ENCODE measurements around the gene EYS.

The EYS gene

DNA sequence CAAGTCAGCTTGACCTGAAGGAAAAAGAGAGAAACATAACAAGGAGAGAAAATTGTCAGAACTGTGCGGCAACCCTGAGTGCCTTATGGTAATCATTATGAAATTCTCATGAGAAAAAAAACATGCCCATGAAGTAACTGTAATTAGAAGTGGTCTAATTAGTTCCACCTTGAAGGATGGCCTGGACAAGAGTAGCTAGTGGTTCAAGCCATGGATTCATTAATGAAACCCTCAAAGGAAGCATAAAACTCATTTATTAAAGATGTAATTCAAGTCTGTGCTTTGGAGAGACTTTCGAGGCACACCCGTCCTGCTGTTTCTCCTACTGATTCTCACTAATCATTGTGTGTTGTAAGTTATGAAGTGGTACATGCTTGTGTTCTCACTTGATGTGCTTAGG is 1911.2 kb downstream of the EYS start:
- no peak for TF ChIP-seq GATA3 (IDR thresholded peaks at IDR 0.05; ENCODE audit: low read depth, low read length)
- no peak for TF ChIP-seq GATA2 (IDR thresholded peaks at IDR 0.05; ENCODE audit: low read depth, low read length)

DNA sequence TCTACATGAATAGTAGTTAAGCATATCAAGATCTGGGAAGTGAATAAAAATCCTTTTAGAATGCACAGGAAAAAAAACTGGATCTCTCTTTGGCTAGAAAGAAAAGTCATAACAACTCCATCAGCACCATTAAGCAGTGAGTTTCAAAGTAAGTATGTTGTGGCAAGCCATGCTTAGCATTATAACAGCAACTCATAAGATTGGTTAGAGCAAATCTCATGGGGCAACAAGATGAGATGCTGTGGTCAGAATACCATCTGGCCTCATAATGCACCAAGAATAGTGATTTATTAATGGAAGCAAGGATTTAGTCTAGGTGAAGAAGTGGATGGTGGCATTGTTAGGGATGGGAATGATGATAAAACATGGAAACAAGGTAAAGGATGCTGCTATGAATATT is 1912.0 kb downstream of the EYS start:
- no peak for TF ChIP-seq GATA2 (IDR thresholded peaks at IDR 0.05; ENCODE audit: low read depth, low read length)
- TF ChIP-seq GATA3 (IDR thresholded peaks at IDR 0.05; ENCODE audit: low read depth, low read length) = no peak

DNA sequence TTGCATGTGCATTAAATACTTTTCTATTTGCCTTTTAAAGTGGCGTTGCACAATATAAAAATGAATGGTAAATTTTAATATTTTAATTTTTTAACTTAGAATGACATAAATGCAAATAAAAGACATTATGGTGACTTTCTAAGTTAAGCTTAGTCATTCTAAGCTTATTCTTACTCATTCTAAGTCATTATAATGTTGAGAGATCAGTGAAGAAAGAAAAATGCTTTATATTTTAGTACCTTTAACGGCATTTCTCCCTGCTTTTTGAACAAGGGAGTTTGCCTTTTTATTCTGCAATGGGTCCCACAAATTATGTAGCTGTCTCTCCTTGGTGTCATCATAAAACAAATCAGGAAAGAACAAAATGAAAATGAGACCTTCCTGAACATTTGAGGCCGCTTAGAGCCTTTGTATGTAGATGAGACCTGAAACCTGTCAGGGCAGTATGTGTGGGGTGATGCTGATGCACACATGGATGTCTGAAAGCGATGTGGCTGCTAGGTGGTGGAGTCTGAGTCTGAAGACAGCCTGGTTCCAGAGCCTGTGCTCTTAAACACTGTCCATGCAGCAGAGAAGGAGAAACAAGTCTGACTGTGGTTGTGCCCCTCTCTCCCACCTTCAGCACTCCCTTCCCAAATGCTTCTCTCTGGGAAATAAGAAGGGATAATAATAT is 1913.4 kb downstream of the EYS start:
- TF ChIP-seq GATA3 (IDR thresholded peaks at IDR 0.05; ENCODE audit: low read depth, low read length) (no peak), GATA2 (IDR thresholded peaks at IDR 0.05; ENCODE audit: low read depth, low read length) (no peak)

DNA sequence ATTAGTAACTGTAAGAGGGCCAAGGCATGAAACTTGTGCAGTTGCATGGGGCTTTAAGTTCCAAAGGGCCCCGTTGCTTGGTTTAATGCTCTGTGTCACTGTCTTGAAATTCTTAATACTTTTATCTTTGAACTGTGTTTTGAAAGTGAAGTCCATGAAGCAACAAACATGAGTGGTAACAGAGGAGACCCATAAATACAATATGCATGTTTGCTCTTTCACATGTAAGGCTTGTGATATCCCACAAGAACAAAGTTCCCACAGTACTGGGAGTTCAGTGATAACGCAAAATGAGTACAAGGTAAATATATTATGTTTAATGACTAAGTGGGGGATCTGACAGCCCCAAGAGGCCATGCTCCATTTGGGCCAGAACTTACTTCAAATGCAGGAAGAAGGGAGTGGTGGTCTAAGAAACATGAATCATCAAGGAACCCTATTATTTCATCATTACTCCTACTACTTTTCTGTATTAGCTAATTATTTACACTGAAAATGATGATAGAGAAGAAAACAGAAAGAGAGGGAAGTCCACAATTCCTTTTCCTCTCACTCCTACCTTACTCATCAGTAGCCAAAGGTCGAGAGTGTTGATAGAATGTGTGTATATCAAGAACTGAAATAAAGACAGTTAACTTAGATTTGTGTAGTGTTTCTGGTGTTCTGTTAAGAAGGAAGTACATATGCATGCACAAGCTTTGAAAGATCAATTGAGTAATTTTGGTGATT is 1914.1 kb downstream of the EYS start:
- TF ChIP-seq GATA2 (IDR thresholded peaks at IDR 0.05; ENCODE audit: low read depth, low read length) (no peak), GATA3 (IDR thresholded peaks at IDR 0.05; ENCODE audit: low read depth, low read length) (no peak)

DNA sequence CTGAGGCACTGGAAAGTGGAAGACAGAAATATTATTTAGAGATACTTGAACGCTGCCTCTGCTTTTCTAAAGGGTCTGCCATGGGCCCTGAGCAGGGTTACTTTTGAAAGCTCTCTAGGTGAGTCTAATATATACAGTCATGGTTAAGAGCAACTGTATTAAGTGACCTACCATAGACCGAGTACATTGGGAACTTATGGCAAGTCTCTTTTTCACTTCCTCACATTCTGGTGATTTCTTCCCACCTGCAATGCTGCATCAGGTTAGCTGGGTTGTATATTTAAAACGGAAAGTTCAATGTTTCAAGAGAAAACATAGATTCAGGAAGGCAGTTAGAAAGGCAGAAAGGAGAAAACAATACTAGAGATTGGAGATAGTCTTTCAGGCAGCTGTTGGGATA is 1916.7 kb downstream of the EYS start:
- TF ChIP-seq GATA3 (IDR thresholded peaks at IDR 0.05; ENCODE audit: low read depth, low read length) (no peak), GATA2 (IDR thresholded peaks at IDR 0.05; ENCODE audit: low read depth, low read length) (no peak)

DNA sequence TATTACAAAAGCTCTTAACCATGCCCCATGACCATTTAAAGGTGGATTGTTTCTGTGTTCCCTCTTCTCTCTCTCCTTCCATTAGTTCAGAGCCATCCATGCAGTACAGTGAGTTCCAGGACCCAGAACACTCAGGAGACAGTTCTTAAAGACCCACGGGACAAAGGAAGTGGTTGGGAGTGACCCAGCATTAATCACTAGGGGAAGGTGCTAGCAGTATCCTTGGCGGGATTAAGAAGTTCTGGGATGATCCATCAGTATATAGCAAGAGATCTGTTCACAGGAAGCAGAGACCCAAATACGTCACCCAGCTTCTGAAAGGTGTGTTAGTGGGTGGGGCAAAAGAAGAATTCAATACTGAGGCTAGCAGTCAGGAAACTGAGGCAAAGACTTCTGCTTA is 1917.3 kb downstream of the EYS start:
- TF ChIP-seq GATA3 (IDR thresholded peaks at IDR 0.05; ENCODE audit: low read depth, low read length) = no peak
- TF ChIP-seq GATA2 (IDR thresholded peaks at IDR 0.05; ENCODE audit: low read depth, low read length) = no peak

DNA sequence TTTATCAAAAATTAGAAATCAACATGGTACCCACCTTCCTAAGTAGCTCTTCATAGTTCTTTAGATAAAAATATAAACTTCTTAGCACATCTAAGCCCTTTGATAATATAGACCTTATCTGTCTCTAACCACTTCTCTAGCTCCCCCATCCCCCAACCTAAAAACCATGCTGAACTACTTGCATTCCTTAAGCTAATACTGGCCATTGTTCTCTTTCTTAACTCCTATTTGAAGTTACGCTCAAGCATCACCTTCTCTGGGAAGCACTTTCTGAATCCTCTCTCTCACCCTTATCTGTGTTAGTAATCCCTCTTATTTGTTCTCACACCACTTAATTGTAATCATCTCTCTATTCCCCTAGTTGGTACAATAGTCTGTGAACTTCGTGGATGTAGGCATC is 1918.5 kb downstream of the EYS start:
- TF ChIP-seq GATA2 (IDR thresholded peaks at IDR 0.05; ENCODE audit: low read depth, low read length) (no peak), GATA3 (IDR thresholded peaks at IDR 0.05; ENCODE audit: low read depth, low read length) (no peak)

DNA sequence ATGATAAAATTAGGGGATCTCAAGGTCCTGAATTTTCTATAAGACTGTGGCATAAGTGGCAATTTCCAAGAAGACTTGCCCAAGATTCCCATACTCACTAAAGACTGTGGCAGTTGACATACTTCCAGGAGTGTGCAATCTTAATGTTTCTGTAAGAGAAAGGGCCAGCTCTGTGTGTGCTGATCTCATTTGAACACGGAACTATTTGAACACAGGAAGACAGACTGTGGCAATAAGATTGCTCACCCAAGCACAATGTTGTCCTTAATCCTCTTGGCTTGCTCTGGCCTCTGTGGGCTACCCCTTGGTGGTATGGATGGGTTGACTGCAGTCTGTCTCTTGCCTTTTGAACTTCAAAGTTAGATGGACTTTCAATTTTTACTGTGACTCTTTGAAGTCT is 1920.0 kb downstream of the EYS start:
- TF ChIP-seq GATA2 (IDR thresholded peaks at IDR 0.05; ENCODE audit: low read depth, low read length) (no peak), GATA3 (IDR thresholded peaks at IDR 0.05; ENCODE audit: low read depth, low read length) (no peak)

DNA sequence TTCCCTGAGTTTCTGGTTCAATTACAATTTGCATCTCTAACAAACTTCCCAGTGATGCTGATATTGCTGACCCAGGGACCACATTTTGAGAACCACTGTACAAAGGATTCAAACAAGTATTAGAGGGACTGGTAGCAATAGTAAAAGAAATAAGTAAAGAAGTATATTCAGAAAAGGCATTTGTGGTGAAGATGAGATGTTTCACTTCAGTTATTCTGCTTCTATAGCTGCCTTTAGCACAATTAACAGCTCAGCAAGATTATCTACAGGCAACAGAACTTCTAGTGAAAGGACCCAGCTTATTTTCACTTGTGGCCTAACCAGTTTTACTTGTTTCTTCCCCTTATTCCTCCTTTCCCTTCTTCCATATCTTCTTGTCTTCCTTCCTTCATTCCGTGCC is 1922.0 kb downstream of the EYS start:
- TF ChIP-seq GATA3 (IDR thresholded peaks at IDR 0.05; ENCODE audit: low read depth, low read length) = no peak

DNA sequence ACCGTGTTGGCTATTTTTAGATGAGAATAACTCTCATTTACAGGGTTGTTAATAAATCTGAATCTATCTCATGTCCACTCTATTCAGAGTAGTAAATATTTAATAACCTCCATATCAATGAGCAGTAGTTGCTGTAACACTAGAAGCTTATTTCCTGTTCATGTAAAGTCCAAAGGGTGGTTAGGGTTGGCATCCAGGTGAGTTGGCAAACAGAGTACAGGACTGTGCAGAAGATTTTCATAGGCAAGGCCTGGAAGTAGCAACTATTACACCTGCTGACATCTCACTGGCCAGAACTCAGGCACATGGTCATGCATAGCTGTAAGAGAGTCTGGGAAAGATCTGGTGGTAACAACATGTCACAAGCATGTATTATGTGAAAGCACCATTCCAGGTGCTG is 1923.9 kb downstream of the EYS start:
- TF ChIP-seq GATA2 (IDR thresholded peaks at IDR 0.05; ENCODE audit: low read depth, low read length) (no peak), GATA3 (IDR thresholded peaks at IDR 0.05; ENCODE audit: low read depth, low read length) (no peak)

DNA sequence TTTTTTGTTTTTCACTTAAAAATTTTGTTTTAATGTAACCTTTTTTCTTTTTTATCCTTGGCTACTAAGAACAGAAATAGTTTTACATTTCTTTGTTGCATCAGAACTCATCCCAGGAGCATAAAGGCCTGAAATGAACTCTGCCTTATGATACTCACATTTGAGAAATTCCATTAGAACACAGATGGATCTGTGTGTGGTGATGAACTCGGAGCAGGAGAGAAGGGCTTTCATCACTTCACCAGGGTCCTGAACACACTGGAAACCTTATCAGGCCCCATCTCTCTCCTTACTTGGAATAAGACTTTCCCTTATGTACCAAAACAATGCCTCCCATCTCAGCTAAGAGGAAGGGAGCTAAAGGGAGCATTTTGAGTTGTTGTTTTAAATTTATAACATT is 1932.1 kb downstream of the EYS start:
- TF ChIP-seq GATA2 (IDR thresholded peaks at IDR 0.05; ENCODE audit: low read depth, low read length) = no peak
- no peak for TF ChIP-seq GATA3 (IDR thresholded peaks at IDR 0.05; ENCODE audit: low read depth, low read length)

DNA sequence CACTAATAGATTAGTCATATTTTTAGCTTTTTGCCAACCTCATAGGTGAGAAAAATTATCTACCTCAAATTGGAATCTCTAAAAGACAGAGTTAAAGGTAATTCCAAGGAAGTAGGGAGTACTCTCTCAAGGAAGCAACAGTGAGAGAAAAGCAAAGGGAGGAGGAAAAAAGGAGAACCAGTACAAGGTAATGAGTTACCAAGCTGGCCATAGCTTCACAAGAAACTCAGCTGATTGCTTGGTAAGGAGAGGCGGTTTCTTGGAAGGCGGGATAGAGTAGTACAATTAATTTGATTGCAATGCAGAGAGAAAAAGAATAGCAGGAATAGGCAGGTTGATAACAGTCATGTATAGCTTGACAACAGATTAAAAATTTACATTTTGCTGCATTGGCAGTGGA is 1933.8 kb downstream of the EYS start:
- TF ChIP-seq GATA2 (IDR thresholded peaks at IDR 0.05; ENCODE audit: low read depth, low read length) (no peak), GATA3 (IDR thresholded peaks at IDR 0.05; ENCODE audit: low read depth, low read length) (no peak)

DNA sequence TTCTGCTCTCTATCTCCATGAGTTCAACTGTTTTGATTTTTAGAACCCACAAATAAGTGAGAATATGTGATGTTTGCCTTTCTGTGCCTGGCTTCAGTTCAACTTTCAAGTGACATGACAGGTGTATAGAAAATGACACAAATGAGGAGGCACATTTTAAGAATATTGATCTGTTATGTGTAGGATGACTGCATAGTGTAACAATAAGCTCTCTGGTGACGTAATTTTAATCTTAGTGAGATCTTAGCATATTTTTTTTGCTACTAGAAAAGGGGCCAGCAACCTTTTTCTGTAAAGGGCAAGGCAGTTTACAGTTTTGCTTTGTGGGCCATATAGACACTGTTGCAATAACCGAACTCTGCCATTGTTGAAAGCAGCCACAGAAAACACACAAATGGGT is 1941.2 kb downstream of the EYS start:
- no peak for TF ChIP-seq GATA2 (IDR thresholded peaks at IDR 0.05; ENCODE audit: low read depth, low read length)
- TF ChIP-seq GATA3 (IDR thresholded peaks at IDR 0.05; ENCODE audit: low read depth, low read length) = no peak

DNA sequence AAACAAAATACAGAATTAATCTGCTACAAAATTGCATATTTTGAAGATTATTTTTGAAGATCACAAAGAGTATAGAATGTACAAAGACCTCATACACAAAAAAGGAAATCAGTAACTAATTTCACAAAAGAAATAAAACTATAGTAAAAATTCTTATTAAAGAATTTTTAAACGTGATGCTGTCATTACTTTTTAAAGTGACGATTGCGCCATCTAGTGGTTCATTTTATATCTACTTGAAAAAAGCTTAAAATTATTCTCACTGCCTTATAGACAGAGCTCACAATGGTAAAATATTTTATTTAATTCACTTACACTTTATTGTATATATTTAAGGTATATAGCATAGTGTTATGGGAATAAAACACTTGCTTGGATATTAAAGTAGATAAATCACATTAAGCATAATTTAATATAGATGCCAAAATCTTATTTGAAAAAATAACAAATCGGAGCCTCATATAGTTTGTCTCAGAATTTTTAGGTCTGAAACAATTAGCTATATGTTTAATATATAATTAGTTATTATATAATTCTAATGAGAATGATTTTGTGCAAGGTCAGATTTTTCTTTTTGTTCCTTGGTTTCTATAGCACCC is 1942.6 kb downstream of the EYS start:
- no peak for TF ChIP-seq GATA2 (IDR thresholded peaks at IDR 0.05; ENCODE audit: low read depth, low read length)
- TF ChIP-seq GATA3 (IDR thresholded peaks at IDR 0.05; ENCODE audit: low read depth, low read length) = no peak

DNA sequence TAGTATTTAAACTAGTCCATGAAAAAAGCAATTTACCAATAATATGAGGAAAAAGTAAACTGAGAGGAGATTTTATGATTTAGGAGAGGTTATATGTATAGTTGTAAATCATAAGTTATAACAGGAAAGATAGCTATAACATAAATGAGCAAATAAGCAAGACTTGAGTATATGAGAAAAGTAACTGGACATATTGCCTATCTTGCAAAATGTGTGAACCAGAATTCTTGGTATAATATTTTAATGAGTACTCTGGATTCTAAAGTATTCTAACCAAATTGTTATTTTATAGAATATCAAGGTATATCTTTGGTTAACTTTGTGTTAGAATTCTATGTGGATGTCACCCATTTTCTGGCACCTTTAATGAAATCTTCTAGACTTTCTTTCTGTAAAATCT is 1946.8 kb downstream of the EYS start:
- TF ChIP-seq GATA3 (IDR thresholded peaks at IDR 0.05; ENCODE audit: low read depth, low read length) (no peak), GATA2 (IDR thresholded peaks at IDR 0.05; ENCODE audit: low read depth, low read length) (no peak)

Measured in SH-SY5Y (cell line).